Body of pancreas (tissue), 4 donors: ENCODE measurements around the gene ACOT7. TPM values are rescaled to one million over a fixed set of nuclear protein-coding genes. Genes with fewer than 3 reads are reported as not detected.

Experiments
- ATAC-seq: fragments of 150-250 bp; one replicate; pipeline ENCODE4 v1.9.1; 2016
- DNase-seq, 4 donors: peaks; one replicate each; pipeline ENCODE4 v3.0.0-alpha.2; 2019
- H3K27ac ChIP-seq, 4 donors: fragments of 200-600 bp; sonication (generic); 1 replicate in 3 of 4; 2 replicates in 1 of 4; pipeline versions ENCODE4 v1.5.1 to v1.6.1; 2016 to 2019; ENCODE audit warnings: mild to moderate bottlenecking in 1 of 4, mixed read lengths in 1 of 4, moderate library complexity in 1 of 4
- H3K27me3 ChIP-seq, 2 donors: fragments of 200-600 bp; sonication (generic); one replicate each; pipeline ENCODE4 v1.6.0; 2016; ENCODE audit warnings: mild to moderate bottlenecking in 1 of 2
- H3K36me3 ChIP-seq, 2 donors: fragments of 200-600 bp; sonication (generic); replicated peaks in 1 of 2; 2 replicates each; pipeline ENCODE4 v1.5.1; 2016; ENCODE audit warnings: low read depth in 2 of 2; ENCODE audit not compliant: insufficient read depth in 1 of 2
- H3K4me1 ChIP-seq: fragments of 200-600 bp; sonication (generic); one replicate; pipeline ENCODE4 v1.6.0; 2016
- H3K4me3 ChIP-seq, 2 donors: fragments of 200-600 bp; sonication (generic); 1 replicate in 1 of 2; 2 replicates in 1 of 2; pipeline ENCODE4 v1.5.1; 2016 to 2019
- H3K9me3 ChIP-seq, 3 donors: fragments of 200-600 bp; sonication (generic); 1 replicate in 2 of 3; 2 replicates in 1 of 3; pipeline ENCODE4 v1.5.1; 2016
- CTCF ChIP-seq, 7 experiments: fragments of 450-650 bp in 4 of 7; fragments of 200-600 bp in 3 of 7; sonication (generic) in 3 of 7; IDR thresholded peaks; one replicate each; pipeline ENCODE4 v1.5.1; 2016 to 2019; ENCODE audit warnings: antibody characterized with exemption in 7 of 7
- POLR2A ChIP-seq, 3 donors: fragments of 450-650 bp; IDR thresholded peaks; one replicate each; pipeline ENCODE4 v1.6.1; 2016; ENCODE audit warnings: antibody characterized with exemption in 3 of 3, mild to moderate bottlenecking in 2 of 3
- WGBS, 2 donors: methylation state at CpG; one replicate each; pipeline ENCODE4 v1.1.5; 2017; 5-methylcytosine and 5-hydroxymethylcytosine counted together
- intact Hi-C: fragments of 100-400 bp; cut with DNase I; formaldehyde crosslinking; loops from one replicate; pipeline ENCODE4 v1.15.1; 2023
- total RNA-seq, 2 donors: library from RNA; depleted of rRNA; stranded (reverse); fragments of >200 nt; gene quantifications; one replicate each; pipeline ENCODE4 v1.1.0, GENCODE V29; 2016

ACOT7 gene
- total RNA-seq, 2 donors from 2014 or later = 6.0 to 33.0 TPM

- TF ChIP-seq CTCF (IDR thresholded peaks at IDR 0.05) (no peak), POLR2A (IDR thresholded peaks at IDR 0.05) (no peak)
- Histone ChIP-seq H3K27me3 (no peaks in the 10 kb centered on the region), H3K27ac (no peak overlapping the region), H3K36me3 (no peaks in the 10 kb centered on the region), H3K4me3 (no peak overlapping the region), H3K9me3 (no peaks in the 10 kb centered on the region), H3K4me1 (no peaks in the 10 kb centered on the region)
- intact Hi-C loops = no loop called here
- DNase-seq = no peak
- ATAC-seq = no peak
- WGBS, 2 donors = 88 to 91% methylated on average over 14 to 21 of the region's 23 CpGs
Observed at GRCh38 chr1:6294890-6295556, 98.5 kb downstream of the ACOT7 start.

GRCh38 chr1:6294080-6294889, 99.3 kb downstream of the ACOT7 start:
- WGBS, 2 donors = 78 to 89% methylated on average over 11 to 14 of the region's 14 CpGs
- Histone ChIP-seq H3K4me3 (no peak overlapping the region), H3K4me1 (no peaks in the 10 kb centered on the region), H3K9me3 (no peaks in the 10 kb centered on the region), H3K27me3 (no peaks in the 10 kb centered on the region), H3K36me3 (no peaks in the 10 kb centered on the region), H3K27ac (no peak overlapping the region)
- no peak for ATAC-seq
- TF ChIP-seq POLR2A (IDR thresholded peaks at IDR 0.05) (no peak), CTCF (IDR thresholded peaks at IDR 0.05) (no peak)
- intact Hi-C loops = no loop called here
- DNase-seq = no peak

GRCh38 chr1:6292102-6292501, 101.5 kb downstream of the ACOT7 start:
- no peak overlapping the region for H3K4me3 ChIP-seq
- H3K36me3 ChIP-seq = no peaks in the 10 kb centered on the region
- H3K27me3 ChIP-seq = no peaks in the 10 kb centered on the region
- TF ChIP-seq POLR2A (IDR thresholded peaks at IDR 0.05) (no peak), CTCF (IDR thresholded peaks at IDR 0.05) (no peak)
- no peak overlapping the region for H3K27ac ChIP-seq
- 88 to 91% methylated on average over 10 of the region's 10 CpGs for WGBS, 2 donors
- H3K4me1 ChIP-seq = peaks cover 10% of the 10 kb centered on the region
- DNase-seq = no peak
- intact Hi-C loops = no loop called here
- no peak for ATAC-seq
- H3K9me3 ChIP-seq = no peaks in the 10 kb centered on the region

GRCh38 chr1:6288665-6289064, 104.9 kb downstream of the ACOT7 start:
- Histone ChIP-seq H3K36me3 (no peaks in the 10 kb centered on the region), H3K27ac (no peak overlapping the region), H3K27me3 (no peaks in the 10 kb centered on the region), H3K4me1 (peaks cover 11% of the 10 kb centered on the region), H3K4me3 (no peak overlapping the region), H3K9me3 (no peaks in the 10 kb centered on the region)
- 81 to 86% methylated on average over 4 to 10 of the region's 10 CpGs for WGBS, 2 donors
- no peak for ATAC-seq
- intact Hi-C loops = no loop called here
- DNase-seq = no peak
- no peak for TF ChIP-seq CTCF (IDR thresholded peaks at IDR 0.05)
- no peak for TF ChIP-seq POLR2A (IDR thresholded peaks at IDR 0.05)
